GM21367 (cell line): Measurements from ENCODE around the gene PITPNM3.

ENCODE experiments used
- ATAC-seq: cut with Tn5 transposase; IDR thresholded peaks from one replicate; pipeline ENCODE4 v1.9.1; 2021; ENCODE audit not compliant: unreplicated experiment

Gene PITPNM3

DNA sequence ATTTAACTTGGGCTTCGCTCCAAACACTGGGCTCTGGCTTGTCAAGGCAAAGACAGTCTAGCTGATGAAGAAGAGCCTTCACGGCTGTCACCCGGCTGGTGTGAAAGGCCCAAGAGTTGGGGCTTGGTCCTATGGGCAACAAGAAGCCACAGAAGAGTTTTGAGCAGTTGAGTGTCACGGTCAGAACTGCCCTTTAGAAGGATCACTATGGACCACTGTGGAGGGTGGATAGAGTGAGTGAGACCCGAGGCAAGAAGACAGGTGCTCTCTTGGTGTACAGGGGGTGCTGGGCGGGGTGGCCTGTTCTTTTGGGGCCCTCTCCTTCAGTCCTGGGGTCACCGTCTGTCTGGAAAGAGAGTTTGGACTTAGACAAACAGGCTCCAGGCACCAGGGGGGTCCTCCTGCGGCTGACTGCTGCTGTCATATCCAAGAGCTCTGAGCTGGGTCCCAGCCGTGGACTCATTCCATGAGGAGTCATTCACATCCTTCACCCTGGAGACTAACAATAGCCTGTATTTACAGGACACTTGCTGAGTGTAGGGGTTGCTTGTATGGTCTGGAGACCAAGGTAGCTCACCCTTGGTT lies 109.7 kb downstream of the PITPNM3 start:
- ATAC-seq = no peak

DNA sequence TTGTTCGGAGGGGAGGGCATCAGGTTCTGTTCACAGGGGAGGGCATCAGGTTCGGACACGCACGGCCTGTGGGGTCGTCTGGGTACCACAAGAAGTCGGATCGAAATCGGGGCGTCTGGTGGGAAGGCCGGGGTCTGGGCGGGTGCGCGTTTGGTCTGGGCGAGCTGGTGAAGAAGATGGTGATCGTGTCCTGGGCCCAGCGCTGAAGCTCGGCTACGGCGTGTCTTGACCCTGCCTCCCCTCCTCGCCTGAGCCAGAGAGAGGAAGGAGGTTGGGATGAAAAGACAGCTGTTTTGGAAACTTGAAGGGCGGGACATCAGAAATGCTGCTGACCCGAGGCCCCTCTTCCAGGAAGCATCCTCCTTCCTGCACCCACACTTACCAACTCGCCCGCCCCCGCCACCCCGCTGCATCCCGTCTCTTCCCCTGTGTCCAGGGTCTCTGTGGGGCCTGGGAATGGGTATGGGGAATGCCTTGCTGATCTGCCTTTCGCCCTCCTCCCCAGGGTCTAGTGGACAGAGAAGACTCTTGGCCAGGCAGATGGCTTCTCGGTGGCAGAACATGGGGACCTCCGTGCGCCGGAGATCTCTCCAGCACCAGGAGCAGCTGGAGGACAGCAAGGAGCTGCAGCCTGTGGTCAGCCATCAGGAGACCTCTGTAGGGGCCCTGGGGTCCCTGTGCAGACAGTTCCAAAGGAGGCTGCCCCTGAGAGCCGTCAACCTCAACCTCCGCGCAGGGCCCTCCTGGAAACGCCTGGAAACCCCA lies 111.6 kb downstream of the PITPNM3 start:
- ATAC-seq = no peak

DNA sequence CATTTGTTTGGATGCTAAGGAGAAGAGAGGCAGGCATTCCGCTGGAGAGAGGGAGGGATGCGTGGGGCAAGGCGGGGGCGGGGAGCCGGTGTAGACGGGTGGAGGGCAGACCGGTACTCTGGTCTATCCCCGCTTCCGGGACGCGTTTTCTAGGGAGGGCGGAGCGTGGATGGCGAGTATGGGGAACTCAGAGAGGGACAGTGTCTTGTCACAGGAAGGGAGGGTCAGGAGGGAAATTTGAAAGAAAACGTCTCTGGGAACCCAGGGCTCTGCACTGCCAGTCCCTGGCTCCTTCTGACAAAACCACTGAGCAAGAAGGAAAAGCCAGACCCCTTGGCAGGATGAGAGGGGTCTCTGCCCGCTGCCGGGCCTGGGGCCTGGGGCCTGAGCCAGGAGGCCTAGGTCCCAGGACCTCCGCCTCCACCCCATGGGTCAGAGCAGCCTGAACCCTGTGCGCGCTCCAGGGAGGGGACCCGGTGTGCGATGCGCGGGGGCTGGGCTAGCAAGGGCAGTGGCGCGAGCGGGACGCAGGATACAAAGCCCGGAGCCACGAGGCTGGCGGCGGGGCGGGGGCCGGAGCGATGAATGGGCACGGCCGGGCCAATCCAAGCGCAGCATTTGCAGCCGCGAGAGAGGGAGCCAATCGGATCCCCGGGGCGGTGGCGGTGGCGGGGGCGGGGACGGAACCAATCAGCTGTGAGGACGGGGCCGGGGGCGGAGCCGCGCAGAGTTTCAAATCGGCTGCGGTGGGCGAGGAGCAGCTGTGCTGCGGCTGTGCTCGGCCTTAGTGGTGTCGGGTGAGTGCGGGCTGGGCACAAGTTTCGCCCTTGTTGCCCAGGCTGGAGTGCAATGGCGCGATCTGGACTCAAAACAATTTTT lies 112.4 kb downstream of the PITPNM3 start, which contains the start of gene PIMREG:
Gene PIMREG, plus strand, starts transcription at position 764 of the 879 bp plus-strand sequence. CDS start 656 bp downstream, outside the sequence.
- ATAC-seq = peak; percentile 60

DNA sequence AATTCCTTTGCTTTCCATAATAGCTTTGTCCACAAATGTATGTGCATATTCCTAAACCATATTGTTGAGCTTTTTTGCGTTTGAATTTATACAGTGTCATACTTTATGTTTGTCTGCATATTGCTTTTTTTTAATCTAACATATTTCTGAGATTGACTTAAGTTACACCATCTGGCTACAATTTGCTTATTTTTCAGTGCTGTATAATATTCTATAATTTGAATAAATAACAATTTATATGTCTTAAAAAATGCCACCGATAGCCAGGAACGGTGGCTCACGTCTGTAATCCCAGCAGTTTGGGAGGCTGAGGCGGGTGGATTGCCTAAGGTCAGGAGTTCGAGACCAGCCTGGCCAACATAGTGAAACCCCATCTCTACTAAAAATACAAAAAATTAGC lies 113.6 kb downstream of the PITPNM3 start:
- no peak for ATAC-seq

DNA sequence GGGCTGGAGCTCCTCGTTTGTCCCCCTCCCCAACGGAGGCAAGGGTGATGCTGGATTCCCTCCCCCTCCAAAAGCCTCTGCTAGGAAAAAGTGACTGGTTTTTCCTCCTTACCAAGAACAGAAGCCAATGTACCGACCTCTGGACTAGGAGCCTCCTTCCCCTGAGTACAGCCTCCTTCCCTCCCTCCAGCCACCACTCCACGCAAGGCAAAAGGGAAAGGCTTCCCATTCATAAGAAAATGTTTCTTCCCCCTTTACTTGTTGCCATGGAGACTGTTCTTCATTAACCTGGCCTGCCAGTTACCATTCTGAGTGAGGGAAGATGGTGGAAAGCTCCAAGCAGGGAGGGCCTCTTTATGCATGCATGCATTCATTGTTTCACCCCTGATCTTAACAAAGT lies 116.4 kb downstream of the PITPNM3 start:
- no peak for ATAC-seq

DNA sequence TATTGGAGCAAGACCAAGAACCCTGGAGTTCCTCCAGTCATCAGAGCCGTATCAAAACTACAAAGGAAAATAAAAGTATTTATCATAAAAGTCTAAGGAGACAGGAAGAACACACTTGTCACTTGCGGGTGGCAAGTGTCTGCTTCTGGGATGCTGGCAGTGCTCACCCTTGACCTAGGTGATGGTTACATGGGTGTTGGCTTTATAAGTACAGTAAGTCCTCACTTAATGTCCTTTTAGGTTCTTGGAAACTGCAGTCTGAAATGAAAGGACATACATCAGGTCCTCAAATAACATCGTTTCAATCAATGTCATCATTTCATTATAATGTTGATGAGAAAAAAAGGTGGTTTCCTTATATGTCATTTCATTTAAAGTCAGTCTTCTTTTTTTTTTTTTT lies 118.4 kb downstream of the PITPNM3 start:
- no peak for ATAC-seq

DNA sequence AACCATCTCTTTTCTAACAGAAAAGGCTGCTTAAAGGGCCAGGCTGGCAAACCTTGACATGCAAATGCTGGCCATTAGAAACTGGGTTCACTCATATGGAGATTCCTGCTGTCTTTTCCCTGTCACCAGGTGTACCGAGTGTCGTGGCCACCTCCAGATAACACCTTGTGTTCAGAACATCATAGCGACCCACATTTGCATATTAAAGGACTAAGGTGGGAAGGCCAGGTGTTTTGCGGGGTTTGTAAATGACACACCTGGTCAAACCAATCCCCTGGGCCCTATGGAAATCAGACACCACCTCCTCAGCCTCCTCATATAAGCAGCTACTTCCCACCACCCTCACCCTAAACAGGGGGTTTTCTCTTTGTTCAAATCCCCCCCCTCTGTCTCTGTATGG lies 118.9 kb downstream of the PITPNM3 start:
- no peak for ATAC-seq

DNA sequence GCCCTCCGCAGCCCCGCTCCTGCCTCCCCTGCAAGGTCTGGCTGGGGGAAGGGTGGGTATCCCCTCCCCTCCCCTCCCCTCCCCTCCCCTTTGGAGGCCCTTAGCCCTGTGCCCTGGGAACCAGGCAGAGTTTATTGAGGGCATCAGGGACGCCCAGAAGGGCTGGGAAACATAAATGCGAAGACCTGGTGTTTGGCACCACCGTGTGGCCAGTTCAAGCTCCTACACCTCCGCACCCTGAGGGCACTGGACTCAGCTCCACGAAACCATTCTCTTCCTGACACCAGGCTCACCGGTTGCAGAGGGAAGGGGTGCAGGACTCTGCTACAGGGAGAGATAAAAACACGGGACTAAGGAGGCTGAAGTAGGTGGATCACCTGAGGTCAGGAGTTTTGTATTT lies 120.4 kb downstream of the PITPNM3 start:
- no peak for ATAC-seq

DNA sequence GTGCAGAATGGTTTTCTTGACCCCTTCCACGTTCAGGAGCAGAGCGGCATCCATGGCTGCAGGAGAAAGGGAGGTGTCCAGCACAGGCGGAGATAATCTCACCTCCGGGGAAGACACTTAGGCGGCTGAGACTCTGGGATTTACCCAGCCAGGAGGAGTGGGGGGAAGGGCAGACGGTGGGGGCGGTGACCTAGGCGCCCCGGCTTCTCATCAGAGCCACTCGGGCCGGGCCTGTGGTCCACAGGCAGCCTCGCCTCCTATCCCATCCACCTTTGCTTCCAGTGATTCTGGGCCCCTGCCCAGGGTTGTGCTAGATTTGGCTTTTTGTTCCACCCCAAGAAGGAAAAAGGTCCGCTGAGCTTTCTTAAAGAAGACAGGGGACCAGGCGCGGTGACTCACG lies 121.3 kb downstream of the PITPNM3 start, which contains the start of gene AIPL1:
Gene AIPL1, minus strand, starts transcription at position 71 of the 400 bp plus-strand sequence. Its CDS starts 17 bp downstream, at position 54.
- no peak for ATAC-seq

DNA sequence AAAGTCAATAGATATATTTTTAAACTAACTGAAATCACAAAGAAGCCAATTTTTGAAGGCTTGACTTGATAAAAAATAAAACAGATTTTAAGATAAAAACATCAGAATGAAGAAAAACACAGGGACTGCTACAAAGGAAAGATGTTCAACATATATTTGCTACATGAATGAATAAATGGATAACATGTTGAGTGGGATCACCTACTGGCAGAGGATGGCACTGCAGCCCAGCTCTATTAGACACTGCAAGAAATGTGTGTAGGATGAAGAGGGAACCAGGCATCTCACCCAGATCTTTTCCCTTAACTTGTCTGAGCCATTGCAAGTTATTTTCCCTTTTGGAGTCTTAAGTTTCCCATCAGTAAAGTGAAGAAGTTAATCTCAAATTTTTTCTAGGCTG lies 125.6 kb downstream of the PITPNM3 start:
- ATAC-seq = no peak

DNA sequence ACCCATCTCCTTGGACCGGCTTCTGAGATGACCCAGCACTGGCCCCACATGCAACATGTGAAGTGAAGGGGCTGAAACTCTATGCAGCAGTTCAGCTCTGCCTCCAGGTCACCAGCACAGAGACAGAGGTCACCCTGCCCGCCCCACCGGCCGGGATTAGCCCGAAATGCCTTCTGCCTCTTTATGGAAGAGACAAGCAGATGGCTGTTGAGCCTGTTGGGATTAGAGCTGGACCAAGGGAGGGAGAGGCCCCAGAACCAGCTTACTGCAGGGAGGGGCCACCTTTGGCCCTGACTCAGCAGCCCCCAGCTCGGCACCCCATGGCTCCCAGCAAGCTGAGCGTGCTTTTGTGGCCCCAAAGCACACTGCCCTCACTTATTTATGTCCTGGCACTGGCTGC lies 127.1 kb downstream of the PITPNM3 start:
- no peak for ATAC-seq

DNA sequence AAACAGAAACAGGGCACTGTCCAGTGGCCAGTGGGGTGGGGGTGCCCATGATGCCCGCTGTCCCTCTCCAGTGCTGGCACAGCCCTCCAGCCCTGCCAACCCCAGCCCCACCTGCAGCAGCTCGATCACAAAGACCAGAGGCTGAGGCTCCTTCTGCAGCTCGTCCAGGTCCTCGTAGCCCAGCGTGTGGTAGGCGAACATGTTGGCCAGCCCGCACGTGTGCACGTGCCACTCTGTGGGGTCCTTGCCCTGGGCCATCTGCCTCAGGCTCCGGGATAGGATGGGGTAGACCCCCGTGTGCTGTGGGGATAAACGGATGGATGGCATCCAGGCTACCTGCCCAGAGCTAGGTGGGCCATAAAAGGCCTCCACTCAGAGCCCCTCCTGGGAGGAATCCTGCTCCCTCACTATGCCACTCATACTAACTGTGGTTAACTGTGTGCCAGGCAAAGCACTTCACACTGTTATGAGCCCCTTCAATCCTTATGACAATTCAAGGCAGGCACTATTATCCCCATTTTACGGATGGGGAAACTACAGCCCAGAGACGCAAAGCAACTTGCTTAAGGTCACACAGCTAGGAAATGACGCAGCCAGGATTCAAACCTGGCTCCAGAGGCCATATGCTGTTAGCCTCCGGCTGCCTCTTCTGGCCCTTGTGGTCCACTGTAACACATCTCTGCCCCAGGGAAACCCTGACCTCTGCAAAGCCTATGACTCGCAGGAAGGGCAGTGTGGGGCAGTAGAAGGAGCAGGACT lies 128.0 kb downstream of the PITPNM3 start:
- ATAC-seq = no peak

DNA sequence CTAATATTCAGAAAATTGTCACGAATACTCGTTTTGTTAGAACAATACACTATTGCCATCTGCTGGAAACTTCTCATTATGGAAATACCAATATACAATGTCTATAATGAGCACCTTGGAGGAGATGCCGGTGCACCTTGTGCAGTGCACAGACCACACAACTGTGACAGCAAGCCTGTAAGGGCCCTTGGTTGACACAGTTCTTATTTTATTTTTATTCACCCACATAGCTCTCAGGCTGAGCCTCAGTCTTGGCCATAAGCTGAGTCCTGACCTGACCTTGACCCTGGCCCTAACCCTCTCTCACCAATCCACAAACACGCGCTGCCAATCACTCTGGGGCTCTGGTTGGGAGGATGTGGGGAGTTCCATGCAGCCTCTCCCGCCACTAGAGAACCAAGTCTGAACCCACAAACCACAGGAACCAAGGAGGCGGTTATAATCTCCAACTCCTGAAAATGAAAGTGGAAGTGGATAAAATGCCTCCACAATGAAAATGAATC lies 129.0 kb downstream of the PITPNM3 start:
- no peak for ATAC-seq

DNA sequence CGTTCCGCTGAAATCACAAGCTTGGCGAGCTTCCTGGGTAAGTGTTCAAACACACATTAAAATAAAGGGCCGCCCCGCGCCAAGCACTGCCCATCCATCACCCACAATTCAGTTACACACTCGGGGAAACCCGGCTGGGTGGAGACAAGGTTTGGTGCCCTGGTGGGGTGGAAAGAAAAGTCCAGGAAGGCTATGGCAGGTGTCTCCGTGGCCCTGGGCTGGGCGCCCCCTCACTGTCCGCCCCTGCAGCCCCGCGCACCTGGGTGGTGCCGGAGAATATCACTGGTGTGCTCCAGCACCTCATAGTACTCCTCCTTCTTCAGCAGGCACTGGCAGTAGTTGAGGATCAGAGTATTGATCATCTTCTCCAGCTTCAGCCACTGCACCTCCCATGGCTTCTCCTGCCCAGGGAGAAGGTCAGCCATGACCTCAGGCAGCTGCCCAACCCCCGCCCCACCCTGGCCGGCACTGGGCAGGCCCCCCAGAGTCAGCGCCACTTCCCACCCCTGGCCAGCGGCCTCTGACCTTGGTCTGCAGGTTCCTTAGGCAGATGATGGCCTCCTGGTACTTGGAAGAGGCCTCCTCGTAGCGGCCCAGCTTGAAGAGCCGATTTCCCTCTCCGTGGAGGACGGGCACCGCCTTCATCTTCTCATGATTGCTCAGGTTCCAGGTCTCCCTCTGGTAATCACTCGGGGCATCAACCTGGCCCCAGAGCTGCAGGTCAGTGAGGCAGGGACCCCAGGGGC lies 129.8 kb downstream of the PITPNM3 start:
- ATAC-seq = no peak

DNA sequence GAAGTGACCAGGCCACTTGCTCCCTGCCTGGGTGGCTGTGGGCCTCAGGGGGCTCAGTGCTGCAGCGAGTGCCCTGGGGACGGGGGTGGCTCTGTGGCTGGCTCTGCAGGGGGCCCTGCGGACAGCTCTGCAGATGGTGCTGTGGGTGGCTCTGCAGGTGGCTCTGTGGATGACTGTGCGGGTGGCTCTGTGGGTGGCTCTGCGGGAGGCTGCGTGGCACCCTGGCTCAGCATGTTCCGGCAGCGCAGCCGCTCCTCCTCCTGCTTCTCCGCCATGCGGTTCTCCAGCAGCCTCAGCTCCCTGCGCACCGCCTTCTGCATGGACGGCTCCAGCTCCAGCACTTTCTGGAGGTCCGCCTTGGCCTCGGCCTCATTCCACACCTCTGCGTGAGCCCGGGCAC lies 130.9 kb downstream of the PITPNM3 start:
- ATAC-seq = no peak

DNA sequence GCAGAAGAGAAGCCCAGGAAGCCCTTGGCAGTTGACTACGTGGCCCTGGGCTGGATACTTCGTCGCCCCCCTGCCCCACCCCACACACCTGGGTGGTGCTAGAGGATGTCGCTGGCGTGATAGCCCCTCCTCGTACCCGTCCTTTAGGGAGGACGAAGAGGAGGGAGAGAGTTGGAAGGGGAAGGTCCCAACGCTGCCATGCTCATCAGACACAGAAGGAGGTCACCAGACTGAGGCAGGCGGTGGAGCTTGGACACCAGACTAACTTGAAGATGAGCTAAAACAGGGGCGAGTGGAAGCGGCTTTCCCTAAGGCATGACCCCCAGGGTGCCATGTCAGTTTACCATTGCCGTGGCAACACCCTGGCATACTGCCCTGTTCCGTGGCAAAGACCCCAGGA lies 132.4 kb downstream of the PITPNM3 start:
- no peak for ATAC-seq

DNA sequence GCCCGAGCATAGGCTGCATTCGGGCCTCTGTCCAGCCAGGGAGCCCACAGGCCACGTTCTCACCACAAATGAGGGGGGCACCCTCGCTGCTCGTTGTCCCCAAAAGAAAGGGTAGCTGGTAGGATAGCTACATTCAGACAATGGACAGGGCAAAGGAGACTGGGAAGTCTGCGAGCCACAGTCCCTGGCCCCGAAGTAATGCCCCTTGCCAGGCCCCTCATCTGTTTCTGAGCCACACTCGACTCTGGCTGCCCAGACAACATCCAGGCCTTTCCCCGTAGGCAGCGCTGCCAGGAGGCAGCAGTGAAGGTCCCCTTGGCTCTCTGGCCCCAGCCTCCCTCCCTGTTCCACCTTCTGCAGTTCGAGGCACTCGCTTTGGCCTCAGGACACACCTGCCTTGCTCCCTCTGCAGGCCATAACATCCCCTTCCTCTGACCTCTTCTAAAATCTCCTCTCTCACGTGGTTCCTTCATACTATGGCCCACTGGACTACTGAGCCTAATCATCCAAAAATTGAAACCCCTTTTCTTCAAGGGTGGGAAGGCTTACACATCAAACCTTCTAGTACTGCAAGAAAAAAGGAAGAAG lies 133.6 kb downstream of the PITPNM3 start:
- ATAC-seq = no peak

DNA sequence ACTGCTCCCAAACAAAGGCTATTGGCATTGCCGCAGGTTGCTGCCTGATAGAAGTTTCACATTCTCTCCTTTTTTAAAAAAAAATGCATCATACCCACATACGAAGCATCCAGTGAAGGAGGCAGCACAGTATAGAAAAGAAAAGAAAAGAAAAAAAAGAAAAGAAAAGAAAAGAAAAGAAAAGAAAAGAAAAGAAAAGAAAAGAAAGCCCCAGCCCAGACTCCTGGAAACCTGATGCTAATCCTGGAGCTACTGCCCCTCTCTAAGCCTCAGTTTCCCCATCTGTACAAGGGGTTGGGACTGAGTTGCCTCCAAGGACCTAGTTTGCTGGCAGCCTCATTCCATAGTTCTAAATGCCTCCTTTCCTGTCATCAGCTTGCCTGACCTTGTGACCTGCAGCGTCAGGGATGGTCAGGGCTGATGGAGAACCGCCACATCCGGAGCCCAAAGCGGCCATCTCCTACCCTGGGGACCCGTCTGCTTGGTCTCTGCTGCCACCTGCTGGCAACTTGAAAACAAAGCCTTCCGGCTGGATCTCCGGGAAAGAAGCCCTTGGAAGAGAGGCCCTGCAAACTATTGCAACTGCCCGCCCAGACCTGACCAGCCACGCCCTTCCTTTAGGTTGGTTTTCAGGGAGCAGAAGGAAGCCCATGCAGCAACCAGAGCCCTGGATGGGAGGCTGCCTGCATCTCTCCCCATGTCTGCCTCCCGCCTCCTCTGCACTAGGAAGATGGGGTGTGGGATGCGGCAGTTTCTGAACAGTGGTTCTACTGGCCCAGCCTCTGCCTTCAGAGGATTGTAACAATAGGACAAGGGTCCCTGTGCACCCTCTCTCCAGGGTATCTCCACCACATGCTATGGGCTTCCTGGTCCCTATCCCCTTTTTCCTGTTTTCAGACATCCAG lies 134.4 kb downstream of the PITPNM3 start:
- no peak for ATAC-seq
